OCI-LY7 (cell line): ENCODE measurements around the gene PROB1. TPM values are rescaled to one million over a fixed set of nuclear protein-coding genes. Genes with fewer than 3 reads are reported as not detected.

Experiments used
- BruUV-seq: library from RNA; stranded (reverse); fragments of 400-500 nt; replicated peaks from 2 replicates; lab custom pipeline; 2021; lab: Mats Ljungman, UMichigan
- CTCF ChIA-PET: fragments of 300-600 bp; sonication (Branson Sonifier 250); formaldehyde crosslinking; loops from one replicate; lab custom pipeline; 2022; ENCODE audit warnings: antibody characterized with exemption; ENCODE audit not compliant: unreplicated experiment; lab: Charles Lee
- POLR2A ChIA-PET: fragments of 300-600 bp; sonication (Branson Sonifier 250); formaldehyde crosslinking; loops from one replicate; lab custom pipeline; 2022; ENCODE audit warnings: antibody characterized with exemption; lab: Charles Lee
- DNase-seq: peaks from one replicate; pipeline ENCODE4 v3.0.0-alpha.2; 2015; ENCODE audit warnings: low spot score
- H2AFZ ChIP-seq: fragments of 200-600 bp; sonication (generic), shearing (Covaris generic); 2 replicates; pipeline ENCODE4 v1.6.1; 2014; ENCODE audit warnings: mild to moderate bottlenecking, antibody characterized with exemption, low read length, moderate library complexity
- H3K27ac ChIP-seq: fragments of 200-600 bp; sonication (generic); 2 replicates; pipeline ENCODE4 v1.5.1; 2014; ENCODE audit warnings: mixed run types, low read depth, mild to moderate bottlenecking, moderate library complexity, low read length, inconsistent platforms; ENCODE audit not compliant: poor library complexity, severe bottlenecking
- H3K36me3 ChIP-seq: fragments of 200-600 bp; sonication (generic); 2 replicates; pipeline ENCODE4 v1.6.1; 2014; ENCODE audit warnings: mild to moderate bottlenecking, antibody characterized with exemption, low read length, moderate library complexity, mixed read lengths; ENCODE audit not compliant: insufficient read depth
- H3K4me1 ChIP-seq: fragments of 200-600 bp; sonication (generic); 2 replicates; pipeline ENCODE4 v1.5.1; 2014; ENCODE audit warnings: mild to moderate bottlenecking, low read length; ENCODE audit not compliant: insufficient read depth, poor library complexity, severe bottlenecking
- H3K4me2 ChIP-seq: fragments of 200-600 bp; sonication (generic); 2 replicates; pipeline ENCODE4 v1.6.1; 2014; ENCODE audit warnings: mild to moderate bottlenecking, low read length
- H3K4me3 ChIP-seq: fragments of 200-600 bp; sonication (generic); 2 replicates; pipeline ENCODE4 v1.5.1; 2014; ENCODE audit warnings: mild to moderate bottlenecking, low read depth, low read length; ENCODE audit not compliant: poor library complexity, severe bottlenecking
- H3K79me2 ChIP-seq: fragments of 200-600 bp; sonication (generic); 2 replicates; pipeline ENCODE4 v1.6.1; 2016; ENCODE audit warnings: low read depth, mild to moderate bottlenecking, low read length, moderate library complexity, mixed read lengths; ENCODE audit not compliant: insufficient read depth
- H3K9me2 ChIP-seq: fragments of 200-600 bp; sonication (generic); 2 replicates; pipeline ENCODE4 v1.6.1; 2016; ENCODE audit warnings: mild to moderate bottlenecking, low read length, mixed read lengths; ENCODE audit not compliant: insufficient read depth
- H3K9me3 ChIP-seq: fragments of 200-600 bp; sonication (generic); 2 replicates; pipeline ENCODE4 v1.6.1; 2014; ENCODE audit warnings: mild to moderate bottlenecking, mixed run types, low read length, mixed read lengths
- H4K20me1 ChIP-seq: fragments of 200-600 bp; sonication (generic); 2 replicates; pipeline ENCODE4 v1.6.1; 2014; ENCODE audit warnings: mild to moderate bottlenecking, antibody characterized with exemption, low read length, moderate library complexity, mixed read lengths; ENCODE audit not compliant: insufficient read depth
- CTCF ChIP-seq: fragments of 200-600 bp; sonication (generic); conservative IDR thresholded peaks from 2 replicates; pipeline ENCODE4 v1.5.1; 2014; ENCODE audit warnings: mild to moderate bottlenecking, antibody characterized with exemption, low read length, moderate library complexity, mixed read lengths
- EZH2phosphoT487 ChIP-seq: fragments of 200-600 bp; sonication (generic); IDR thresholded peaks from 2 replicates; pipeline ENCODE4 v1.6.1; 2018; ENCODE audit warnings: low read depth, borderline replicate concordance, mild to moderate bottlenecking, mixed run types, antibody characterized with exemption, low read length, moderate library complexity, mixed read lengths
- intact Hi-C: fragments of 100-400 bp; cut with micrococcal nuclease; formaldehyde crosslinking; loops from one replicate; pipeline ENCODE4 v1.10.0; 2022; ENCODE audit not compliant: unreplicated experiment
- total RNA-seq, 2 experiments: library from RNA; depleted of rRNA in 1 of 2; stranded (reverse); fragments of >200 nt in 1 of 2; shearing (Covaris generic) in 1 of 2; gene quantifications; 2 replicates each; pipeline ENCODE4 v1.2.3, GENCODE V29; 2014 to 2022

Gene PROB1
- total RNA-seq, 2 experiments from 2014 or later: 4.6 to 5.9 TPM

GRCh38 chr5:139390639-139391569, 4.0 kb downstream of the PROB1 start:
- peak overlapping the region; percentile 90 for H3K27ac ChIP-seq
- peaks cover 66% of the 10 kb centered on the region for H3K79me2 ChIP-seq
- ChIA-PET POLR2A (interaction anchor here (0.5 to 1.6 kb wide), 11 partner anchors 8 to 261 kb away, joined by 3 to 7 read pairs (median 4); partner anchors contain the start of genes PAIP2, SIL1 and SLC23A1), CTCF (interaction anchor here (0.7 to 2.2 kb wide), 6 partner anchors 12 to 175 kb away, joined by 3 to 12 read pairs (median 4); partner anchors contain the start of genes PAIP2 and SPATA24)
- H3K9me3 ChIP-seq: no peaks in the 10 kb centered on the region
- peak overlapping the region; percentile 79 for H3K4me3 ChIP-seq
- intact Hi-C loops: loop anchor here (5.0 kb wide), 2 partner anchors 114 to 814 kb away; partner anchors contain the start of gene HSPA9
- no peaks in the 10 kb centered on the region for H3K9me2 ChIP-seq
- H3K36me3 ChIP-seq: peaks cover 55% of the 10 kb centered on the region
- peaks cover 7% of the 10 kb centered on the region; the same call in 1 of the 2 replicates for H4K20me1 ChIP-seq
- peaks cover 68% of the 10 kb centered on the region for H3K4me1 ChIP-seq
- TF ChIP-seq EZH2phosphoT487 (no peak), CTCF (no peak)
- peak overlapping the region; percentile 99 for H3K4me2 ChIP-seq
- no peak overlapping the region; the same call in 1 of the 2 replicates for H2AFZ ChIP-seq
- BruUV-seq: no TSS peak
- DNase-seq: no peak

DNA sequence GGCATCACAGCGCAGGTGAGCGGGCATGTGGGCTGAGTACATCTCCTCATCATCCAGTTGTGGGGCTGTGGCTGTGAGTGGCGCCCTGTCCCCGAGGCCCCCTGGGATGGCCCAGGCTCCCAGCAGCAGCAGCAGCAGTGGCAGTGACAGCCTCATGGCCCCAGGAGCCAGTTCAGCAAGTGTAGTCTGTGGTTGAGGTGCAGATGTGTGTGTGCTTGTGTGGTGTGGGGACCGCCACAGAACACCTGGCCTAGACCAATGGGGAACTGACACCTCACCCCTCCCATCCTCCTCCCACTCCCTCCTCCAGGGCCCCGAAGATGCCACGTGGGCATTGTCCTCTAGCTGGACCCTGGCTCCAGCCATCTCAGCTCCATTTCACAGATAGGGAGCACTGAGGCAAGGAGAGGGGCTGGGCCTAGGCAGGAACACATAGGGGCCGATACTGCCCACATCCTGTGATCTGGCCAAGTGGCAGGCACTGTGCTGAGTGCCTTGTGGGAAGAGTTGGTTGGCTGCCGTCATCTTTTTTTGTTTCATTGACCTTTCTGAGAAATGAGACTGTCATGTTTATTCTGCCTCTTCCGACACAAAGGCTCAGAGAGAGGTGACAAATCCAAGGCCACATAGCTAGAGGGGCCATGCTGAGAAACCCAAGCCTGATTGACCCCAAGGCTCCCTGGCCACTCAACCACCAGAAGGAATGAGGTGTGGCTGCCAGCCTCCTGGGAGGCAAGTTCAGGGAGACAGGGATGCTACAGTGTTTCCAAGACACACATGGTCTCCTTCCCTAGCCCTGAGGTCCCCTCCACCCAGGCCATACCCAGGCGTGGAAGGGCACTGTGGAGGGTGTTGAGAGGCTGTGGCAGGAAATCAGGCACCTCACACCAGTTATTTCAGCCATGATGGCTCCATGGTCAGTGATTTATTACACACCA, 4.9 kb downstream of the PROB1 start, which contains the start of gene MZB1:
Gene MZB1, minus strand, starts transcription at position 213 of the 938 bp plus-strand sequence. Its CDS starts 57 bp downstream, at position 156.
- Histone ChIP-seq H2AFZ (no peak within 1 kb of the TSS), H4K20me1 (peaks cover 7% of the 10 kb centered on the region; the same call in 1 of the 2 replicates), H3K9me2 (no peaks in the 10 kb centered on the region), H3K4me2 (peak within 1 kb of the TSS; percentile 99), H3K79me2 (peaks cover 75% of the 10 kb centered on the region), H3K9me3 (no peaks in the 10 kb centered on the region), H3K4me1 (peaks cover 68% of the 10 kb centered on the region), H3K4me3 (peak within 1 kb of the TSS; percentile 79), H3K36me3 (peaks cover 55% of the 10 kb centered on the region), H3K27ac (peak within 1 kb of the TSS; percentile 90)
- TF ChIP-seq CTCF (no peak), EZH2phosphoT487 (no peak)
- CTCF ChIA-PET: interaction anchor here (0.6 to 2.2 kb wide), 4 partner anchors 13 to 255 kb away, joined by 3 to 12 read pairs (median 4); partner anchors contain the start of gene SPATA24
- POLR2A ChIA-PET: interaction anchor here (0.9 to 1.4 kb wide), 3 partner anchors 8 to 48 kb away, joined by 3 to 5 read pairs (median 4); no protein-coding TSS in a partner anchor
- peak; percentile 95 for DNase-seq
- no TSS peak for BruUV-seq
- intact Hi-C loops: loop anchor here (1.0 to 5.0 kb wide), 3 partner anchors 48 to 813 kb away; partner anchors contain the start of gene HSPA9
